Myocyte (in vitro differentiated cells): ENCODE measurements around the gene TMEM236. TPM values are rescaled to one million over a fixed set of nuclear protein-coding genes. Genes with fewer than 3 reads are reported as not detected.

Experiments used
- DNase-seq: peaks from one replicate; pipeline ENCODE4 v3.0.0-alpha.2; 2012; ENCODE audit warnings: low read depth
- total RNA-seq: library from RNA; depleted of rRNA; stranded (reverse); fragments of >200 nt; gene quantifications from 2 replicates; pipeline ENCODE4 v1.2.3, GENCODE V29; 2014

The TMEM236 gene
- total RNA-seq, 1 donor from 2014 or later = 0.13 TPM

- no peak for DNase-seq
Observed at GRCh38 chr10:17784688-17785087, 32.7 kb downstream of the TMEM236 start.

- peak; percentile 40 for DNase-seq
Observed at GRCh38 chr10:17785276-17785930, 33.4 kb downstream of the TMEM236 start.

- peak; percentile 79 for DNase-seq
Observed at GRCh38 chr10:17787087-17787961, 35.3 kb downstream of the TMEM236 start.

- DNase-seq = no peak
Observed at GRCh38 chr10:17788646-17789045, 36.6 kb downstream of the TMEM236 start.

GRCh38 chr10:17789396-17789795 is 37.4 kb downstream of the TMEM236 start:
- no peak for DNase-seq

- DNase-seq = no peak
Observed at GRCh38 chr10:17790651-17791050, 38.6 kb downstream of the TMEM236 start.

GRCh38 chr10:17792991-17793390 is 41.0 kb downstream of the TMEM236 start:
- no peak for DNase-seq

- DNase-seq = no peak
Observed at GRCh38 chr10:17793823-17794644, 42.0 kb downstream of the TMEM236 start.

GRCh38 chr10:17795083-17795482 is 43.1 kb downstream of the TMEM236 start:
- no peak for DNase-seq

GRCh38 chr10:17795813-17796594 is 44.0 kb downstream of the TMEM236 start:
- DNase-seq = no peak

- DNase-seq = no peak
Observed at GRCh38 chr10:17801507-17801906, 49.5 kb downstream of the TMEM236 start.

GRCh38 chr10:17802350-17802749 is 50.3 kb downstream of the TMEM236 start:
- DNase-seq = no peak

GRCh38 chr10:17802976-17803375 is 51.0 kb downstream of the TMEM236 start:
- no peak for DNase-seq

- DNase-seq = no peak
Observed at GRCh38 chr10:17805330-17805729, 53.3 kb downstream of the TMEM236 start.

- no peak for DNase-seq
Observed at GRCh38 chr10:17805921-17806577, 54.0 kb downstream of the TMEM236 start.

GRCh38 chr10:17808971-17809841 is 57.2 kb downstream of the TMEM236 start, which contains the start of gene MRC1:
MRC1 (plus strand) TSS chr10:17809348; CDS start chr10:17809466, 118 bp downstream.
- no peak for DNase-seq

GRCh38 chr10:17811146-17811865 is 59.3 kb downstream of the TMEM236 start:
- no peak for DNase-seq

GRCh38 chr10:17814973-17815372 is 63.0 kb downstream of the TMEM236 start:
- DNase-seq = no peak

- no peak for DNase-seq
Observed at GRCh38 chr10:17816199-17816598, 64.2 kb downstream of the TMEM236 start.
